Posterior cingulate gyrus (tissue), 11 donors: ENCODE data around the gene ATP11C.
"Not testable (repeated sequence)": the region's sequence is repeated elsewhere in the genome, so short reads cannot be mapped to it uniquely, and the experiment has no call there.

Source experiments
- DNase-seq, 10 donors: peaks; one replicate each; pipeline versions ENCODE4 v3.0.0 to v3.0.0-alpha.2; 2020 to 2021; ENCODE audit warnings: mixed read lengths in 3 of 10
- intact Hi-C: fragments of 100-400 bp; cut with DNase I; formaldehyde crosslinking; loops from one replicate; pipeline ENCODE4 v1.15.1; 2023

Gene ATP11C

GRCh38 chrX:139869796-139870195 is 63.1 kb downstream of the ATP11C start:
- DNase-seq = no peak
- intact Hi-C loops = no loop called here

DNA sequence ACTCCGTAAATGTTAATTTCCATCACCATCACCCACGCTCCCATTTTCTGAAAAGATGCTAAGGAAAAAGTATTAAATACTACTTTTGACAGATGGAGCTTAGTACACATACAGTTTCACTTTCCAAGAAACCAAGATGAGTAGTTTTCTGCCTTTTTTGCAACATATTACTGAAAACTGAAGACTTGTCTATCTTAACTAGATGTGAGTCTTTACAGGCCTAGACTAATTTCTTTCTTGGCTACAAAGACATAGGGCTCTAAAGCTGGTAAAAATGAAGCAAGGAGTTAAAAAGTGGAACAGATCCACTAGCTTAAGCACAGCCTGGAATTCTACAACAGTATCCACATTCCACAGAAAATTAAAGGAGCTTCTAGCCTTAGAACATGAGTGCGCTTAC is 68.2 kb downstream of the ATP11C start:
- no peak for DNase-seq
- intact Hi-C loops = no loop called here

GRCh38 chrX:139862208-139862607 is 70.6 kb downstream of the ATP11C start:
- no peak for DNase-seq
- intact Hi-C loops = no loop called here

DNA sequence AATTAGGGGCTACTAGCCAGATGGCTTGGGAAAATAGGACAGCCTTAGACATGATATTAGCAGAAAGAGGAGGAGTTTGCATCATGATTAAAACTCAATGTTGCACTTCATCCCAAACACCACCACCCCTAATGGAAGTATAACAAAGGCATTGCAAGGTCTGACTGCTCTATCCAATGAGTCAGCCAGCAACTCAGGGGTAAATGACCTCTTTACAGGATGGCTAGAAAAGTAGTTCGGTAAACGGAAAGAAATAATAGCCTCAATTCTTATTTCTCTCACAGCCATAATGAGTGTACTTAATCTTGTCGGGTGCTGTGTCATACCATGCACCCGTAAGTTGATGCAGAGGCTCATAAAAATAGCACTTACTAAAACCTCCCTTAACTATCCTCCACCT is 76.0 kb downstream of the ATP11C start:
- intact Hi-C loops, DNase-seq: not testable (repeated sequence)

GRCh38 chrX:139851730-139852129 is 81.1 kb downstream of the ATP11C start:
- intact Hi-C loops = no loop called here
- no peak for DNase-seq

DNA sequence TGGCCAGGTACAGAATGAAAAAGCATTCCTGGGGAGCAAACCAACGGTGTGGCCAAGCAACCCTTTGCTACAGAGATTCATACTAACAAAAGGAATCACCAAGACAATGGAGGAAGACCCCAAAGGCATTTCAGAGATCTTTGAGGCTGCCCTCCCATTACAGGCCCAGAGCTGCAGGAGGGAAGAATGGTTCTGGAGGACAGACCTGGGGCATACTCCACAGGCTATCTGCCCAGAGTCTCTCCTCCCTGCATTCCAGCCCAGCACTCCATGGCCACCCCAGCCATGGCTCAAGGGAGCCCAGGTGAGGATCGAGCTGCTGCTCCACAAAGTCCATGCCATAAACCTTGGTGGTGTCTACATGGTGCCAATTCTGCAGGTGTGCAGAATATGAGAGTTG is 81.9 kb downstream of the ATP11C start:
- intact Hi-C loops = no loop called here

DNA sequence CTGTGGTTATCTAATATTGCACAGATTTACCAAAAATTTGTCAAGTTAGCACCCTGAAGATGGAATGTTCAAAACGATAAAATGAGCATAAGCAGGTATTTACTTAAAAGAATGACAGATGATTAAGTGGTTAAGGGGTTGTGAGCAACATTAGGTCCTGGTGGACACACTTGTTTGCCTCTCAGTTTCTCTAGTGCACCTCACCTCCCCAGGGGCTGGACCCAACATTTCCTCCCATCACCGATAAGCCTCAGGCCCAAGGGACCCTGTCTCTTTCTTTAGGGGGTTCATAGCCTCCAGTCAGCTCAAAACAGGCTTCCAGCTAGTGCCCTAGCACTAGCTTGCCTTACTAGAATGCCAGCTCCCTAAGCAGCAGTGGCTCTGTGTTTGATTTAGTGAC is 88.0 kb downstream of the ATP11C start:
- no peak for DNase-seq
- intact Hi-C loops = no loop called here

More for the DNA sequence above, 81.9 kb downstream of the ATP11C start:
- DNase-seq = no peak

GRCh38 chrX:139844163-139844562 is 88.7 kb downstream of the ATP11C start:
- intact Hi-C loops = no loop called here
- DNase-seq = no peak

- intact Hi-C loops = no loop called here
- no peak for DNase-seq
Observed at GRCh38 chrX:139842326-139843185, 90.3 kb downstream of the ATP11C start.

- DNase-seq, intact Hi-C loops: not testable (repeated sequence)
Observed at GRCh38 chrX:139836335-139836734, 96.5 kb downstream of the ATP11C start.

DNA sequence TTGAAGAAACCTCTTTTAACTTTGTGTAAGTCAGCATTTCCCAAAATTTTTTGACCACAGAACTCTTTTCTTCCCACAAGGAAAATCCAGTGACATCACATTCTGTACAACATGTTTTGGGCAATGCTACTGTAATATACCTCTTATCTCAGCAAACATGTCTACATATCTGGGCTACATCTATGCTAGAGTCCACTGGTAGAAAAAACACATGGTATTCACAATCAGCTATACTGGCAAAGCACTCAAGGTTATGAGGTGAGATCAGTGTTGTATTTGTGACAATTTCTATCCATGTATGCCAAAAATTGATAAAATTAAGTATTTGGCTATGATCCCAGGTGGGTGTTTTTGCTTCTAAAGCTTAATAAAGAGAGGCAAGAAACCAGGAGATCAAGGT is 98.0 kb downstream of the ATP11C start:
- intact Hi-C loops = no loop called here
- DNase-seq = no peak

GRCh38 chrX:139832718-139833309 is 100.0 kb downstream of the ATP11C start:
- intact Hi-C loops = no loop called here
- DNase-seq = no peak

GRCh38 chrX:139831675-139832456 is 101.0 kb downstream of the ATP11C start:
- intact Hi-C loops = no loop called here
- DNase-seq = no peak

GRCh38 chrX:139831017-139831416 is 101.8 kb downstream of the ATP11C start:
- intact Hi-C loops = no loop called here
- no peak for DNase-seq

- intact Hi-C loops = no loop called here
- DNase-seq = no peak
Observed at GRCh38 chrX:139828830-139829229, 104.0 kb downstream of the ATP11C start.

- intact Hi-C loops = no loop called here
- DNase-seq = no peak
Observed at GRCh38 chrX:139828033-139828432, 104.8 kb downstream of the ATP11C start.

- peak in 1 of 10 donors; percentile 9 for DNase-seq
- intact Hi-C loops = no loop called here
Observed at GRCh38 chrX:139826065-139827044, 106.5 kb downstream of the ATP11C start.

DNA sequence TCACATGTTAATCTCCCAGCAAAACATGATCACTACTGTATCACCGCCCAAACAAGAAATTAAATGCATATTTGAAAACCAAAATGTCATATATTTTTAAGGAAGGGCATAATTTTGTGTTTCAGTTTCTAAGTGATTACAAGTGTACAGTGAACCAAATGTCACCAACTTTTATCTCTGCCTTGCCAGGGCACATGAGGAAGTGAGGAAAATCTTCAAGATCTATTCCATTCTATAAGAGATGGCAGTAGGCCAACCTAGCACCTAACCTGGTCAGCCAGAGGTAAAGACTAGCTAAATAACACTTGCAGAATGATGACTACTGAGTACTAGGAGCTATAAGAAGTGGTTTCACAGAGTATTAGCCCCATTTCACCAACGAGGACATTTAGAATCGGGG is 107.2 kb downstream of the ATP11C start:
- intact Hi-C loops = no loop called here
- no peak for DNase-seq

DNA sequence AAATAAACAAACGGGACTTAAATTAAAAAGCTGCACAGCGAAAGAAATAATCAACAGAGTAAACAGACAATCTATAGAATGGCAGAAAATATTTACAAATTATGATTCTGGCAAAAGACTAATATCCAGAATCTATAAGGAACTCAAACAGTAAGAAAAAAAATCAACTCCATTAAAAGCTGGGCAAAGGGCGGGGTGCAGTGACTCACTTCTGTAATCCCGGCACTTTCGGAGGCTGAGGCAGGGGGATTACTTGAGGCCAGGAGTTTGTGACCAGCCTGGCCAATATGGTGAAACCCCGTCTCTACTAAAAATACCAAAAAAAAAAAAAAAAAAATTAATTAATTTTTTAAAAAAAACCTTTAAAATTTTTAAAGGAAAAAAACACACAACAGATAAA is 109.0 kb downstream of the ATP11C start:
- no peak for DNase-seq
- intact Hi-C loops = no loop called here

DNA sequence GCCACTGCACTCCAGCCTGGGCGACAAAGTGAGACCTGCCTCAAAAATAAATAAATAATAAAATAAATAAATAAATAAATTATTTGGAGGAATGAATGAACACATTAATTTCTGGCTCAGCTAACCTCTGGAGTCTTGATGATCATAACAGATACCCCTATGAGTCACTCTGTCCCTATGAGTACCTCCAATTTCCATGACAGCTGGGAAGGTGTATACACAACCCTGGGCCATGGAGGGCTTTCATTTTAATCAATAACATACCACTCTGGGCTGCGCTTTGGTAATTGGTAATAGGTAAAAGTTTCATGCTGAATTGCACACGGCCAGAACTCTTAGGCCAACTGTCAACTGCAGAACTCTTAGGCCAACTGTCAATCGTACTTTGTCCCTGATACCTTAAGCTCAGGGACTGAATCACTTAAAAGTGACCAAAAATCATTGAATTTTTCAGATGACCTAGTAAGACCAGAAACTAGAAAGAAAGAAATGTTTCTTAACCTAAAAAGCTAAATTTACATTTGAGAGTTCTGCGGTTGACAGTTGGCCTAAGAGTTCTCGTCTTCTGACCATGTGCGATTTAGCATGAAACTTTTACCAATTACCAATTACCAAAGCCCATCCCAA is 112.4 kb downstream of the ATP11C start:
- intact Hi-C loops = no loop called here
- DNase-seq = no peak
